Measurements from ENCODE around the gene TRPC3.

The TRPC3 gene

DNA sequence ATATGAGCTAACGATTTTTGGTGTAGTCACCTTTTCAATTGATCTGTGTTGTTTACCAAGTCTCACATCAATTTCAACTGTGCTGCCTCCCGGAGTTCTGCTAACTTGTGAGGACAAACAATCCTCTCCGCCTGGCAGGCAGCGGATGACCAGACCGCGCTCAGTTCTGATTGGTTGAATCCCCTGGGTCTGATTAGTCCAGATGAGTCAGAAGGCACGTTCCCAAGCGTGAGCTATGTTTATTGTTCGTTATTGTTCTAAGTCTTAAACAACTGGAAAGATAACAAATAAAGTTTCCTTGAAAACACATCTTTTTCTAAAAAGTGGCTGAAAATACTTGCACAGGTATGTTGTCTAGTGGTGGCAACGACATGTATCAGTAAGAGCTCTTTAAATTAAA, 37.9 kb upstream of the TRPC3 start:
- DNase-seq (ENCODE audit: low spot score), result peak; percentile 46
- TF ChIP-seq, protein P1, sequence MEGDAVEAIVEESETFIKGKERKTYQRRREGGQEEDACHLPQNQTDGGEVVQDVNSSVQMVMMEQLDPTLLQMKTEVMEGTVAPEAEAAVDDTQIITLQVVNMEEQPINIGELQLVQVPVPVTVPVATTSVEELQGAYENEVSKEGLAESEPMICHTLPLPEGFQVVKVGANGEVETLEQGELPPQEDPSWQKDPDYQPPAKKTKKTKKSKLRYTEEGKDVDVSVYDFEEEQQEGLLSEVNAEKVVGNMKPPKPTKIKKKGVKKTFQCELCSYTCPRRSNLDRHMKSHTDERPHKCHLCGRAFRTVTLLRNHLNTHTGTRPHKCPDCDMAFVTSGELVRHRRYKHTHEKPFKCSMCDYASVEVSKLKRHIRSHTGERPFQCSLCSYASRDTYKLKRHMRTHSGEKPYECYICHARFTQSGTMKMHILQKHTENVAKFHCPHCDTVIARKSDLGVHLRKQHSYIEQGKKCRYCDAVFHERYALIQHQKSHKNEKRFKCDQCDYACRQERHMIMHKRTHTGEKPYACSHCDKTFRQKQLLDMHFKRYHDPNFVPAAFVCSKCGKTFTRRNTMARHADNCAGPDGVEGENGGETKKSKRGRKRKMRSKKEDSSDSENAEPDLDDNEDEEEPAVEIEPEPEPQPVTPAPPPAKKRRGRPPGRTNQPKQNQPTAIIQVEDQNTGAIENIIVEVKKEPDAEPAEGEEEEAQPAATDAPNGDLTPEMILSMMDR (conservative IDR thresholded peaks at IDR 0.05; ENCODE audit: low read depth), result no peak
- H3K27ac ChIP-seq, result no peak overlapping the region
- ChIA-PET POLR2A (ENCODE audit: low non-redundant PET) (no interaction called here), CTCF (no interaction called here)

DNA sequence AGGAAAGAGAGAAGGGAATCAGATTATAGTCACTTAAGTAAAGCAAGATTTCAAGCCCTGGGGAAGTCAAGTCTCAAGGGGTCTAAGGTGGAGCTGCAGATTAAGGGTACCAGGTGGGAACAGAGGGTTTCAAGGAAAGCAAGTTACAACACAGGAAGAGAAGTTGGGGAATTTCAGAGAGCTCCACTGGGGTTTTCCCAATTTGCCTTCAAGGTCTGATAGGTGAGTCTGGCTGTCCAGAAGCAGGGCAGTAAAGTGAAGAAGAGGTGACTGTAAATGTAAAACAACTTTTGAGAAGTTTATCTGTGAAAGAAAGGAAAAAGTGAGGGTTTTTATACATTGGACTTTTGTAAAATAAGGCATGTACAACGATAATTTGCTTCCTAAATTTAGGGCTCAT, 37.1 kb upstream of the TRPC3 start:
- TF ChIP-seq, protein P1 (conservative IDR thresholded peaks at IDR 0.05; ENCODE audit: low read depth), result no peak
- CTCF ChIA-PET, result interaction anchor here (0.6 kb wide), 2 partner anchors 135 to 1784 kb away, joined by 3 read pairs; no protein-coding TSS in a partner anchor
- DNase-seq (ENCODE audit: low spot score), result no peak
- H3K27ac ChIP-seq, result no peak overlapping the region
- POLR2A ChIA-PET (ENCODE audit: low non-redundant PET), result no interaction called here

DNA sequence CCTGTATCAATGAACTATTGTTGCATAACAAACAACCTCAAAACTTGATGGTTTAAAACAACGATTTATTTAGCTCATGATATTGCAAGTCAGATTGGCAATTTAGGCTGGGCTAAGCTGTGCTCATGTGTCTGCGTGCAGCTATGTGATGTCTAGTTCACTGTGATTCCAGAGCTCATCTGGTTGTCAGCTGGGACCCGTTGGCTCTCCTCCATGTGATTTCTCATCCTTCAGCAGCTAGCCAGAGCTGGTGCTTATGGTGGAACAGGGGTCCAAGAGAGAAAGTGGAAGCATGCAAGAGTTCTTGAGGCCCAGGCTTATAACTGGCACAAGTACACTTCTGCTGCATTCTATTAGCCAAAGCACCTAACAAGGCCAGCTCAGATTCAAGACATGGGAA, 28.8 kb upstream of the TRPC3 start:
- POLR2A ChIA-PET (ENCODE audit: low non-redundant PET), result no interaction called here
- no peak for DNase-seq (ENCODE audit: low spot score)
- CTCF ChIA-PET, result no interaction called here
- H3K27ac ChIP-seq, result no peak overlapping the region
- TF ChIP-seq, protein P1 (conservative IDR thresholded peaks at IDR 0.05; ENCODE audit: low read depth), result no peak

DNA sequence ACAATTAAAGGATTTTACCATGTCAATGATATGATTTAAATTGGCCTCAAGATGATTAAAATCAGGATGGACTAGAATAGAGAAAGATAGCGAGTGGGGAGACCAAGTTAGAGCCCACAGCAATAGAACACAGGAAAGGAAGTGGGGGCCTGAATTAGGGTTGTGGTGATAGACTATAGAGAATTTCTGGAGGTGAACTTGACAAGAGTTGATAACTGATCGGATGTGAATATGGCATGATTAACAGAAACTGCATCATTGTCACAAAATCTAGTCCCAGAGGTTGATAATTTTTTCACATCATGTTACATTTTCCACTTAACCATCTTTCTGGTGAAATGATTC, 26.3 kb upstream of the TRPC3 start:
- CTCF ChIA-PET, result interaction anchor here (0.6 kb wide), 1 partner anchor 94 kb away, joined by 3 read pairs; no protein-coding TSS in a partner anchor
- no peak overlapping the region for H3K27ac ChIP-seq

DNA sequence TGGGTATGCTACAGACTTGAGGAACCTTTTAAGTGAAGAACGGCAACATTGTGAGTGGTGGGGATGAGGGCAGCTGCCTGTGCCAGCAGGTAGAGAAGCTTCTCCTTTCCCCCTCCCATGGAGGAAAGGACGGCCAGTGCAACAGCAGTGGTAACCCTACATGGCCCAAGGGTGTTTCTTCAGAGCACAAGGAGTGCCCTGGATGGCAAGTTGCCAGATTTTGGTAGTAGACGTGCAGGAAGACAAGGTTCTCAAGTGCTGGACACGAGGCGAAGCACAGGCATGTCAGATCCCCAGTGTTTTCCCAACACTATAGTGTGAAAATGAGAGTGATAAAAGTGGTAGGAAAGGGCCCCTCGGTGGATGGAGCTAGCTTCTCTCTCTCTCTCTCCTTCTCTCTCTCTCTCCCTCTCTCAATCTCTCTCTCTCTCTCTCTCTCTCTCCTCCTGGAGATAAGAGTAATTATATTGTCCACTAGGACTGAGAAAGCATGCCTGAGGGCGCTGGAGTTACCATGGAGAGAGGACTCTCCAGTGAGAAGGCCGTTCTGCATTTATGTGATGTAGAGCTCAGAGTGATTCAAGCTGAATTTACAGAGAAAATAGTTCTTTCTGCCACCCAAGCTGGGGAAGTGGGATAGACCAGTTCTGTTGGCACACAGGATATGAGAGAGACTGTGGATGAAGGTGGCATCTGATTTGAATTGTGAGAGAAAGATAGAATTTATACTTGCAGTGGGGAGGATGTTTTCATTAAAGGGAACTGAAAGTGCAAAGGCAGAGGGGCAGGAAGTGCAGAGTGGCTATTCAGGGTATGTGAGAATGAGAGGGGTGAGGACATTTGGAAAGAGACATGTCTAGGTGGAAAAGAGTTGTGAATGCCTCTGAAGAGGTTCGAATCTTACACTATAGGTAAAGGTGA, 25.7 kb upstream of the TRPC3 start:
- ChIA-PET POLR2A (ENCODE audit: low non-redundant PET) (interaction anchor here (0.6 kb wide), 1 partner anchor 10 kb away, joined by 3 read pairs; no protein-coding TSS in a partner anchor), CTCF (interaction anchor here (0.6 kb wide), 1 partner anchor 254 kb away, joined by 4 read pairs; no protein-coding TSS in a partner anchor)
- peak; percentile 4 for DNase-seq (ENCODE audit: low spot score)
- TF ChIP-seq, protein P1 (conservative IDR thresholded peaks at IDR 0.05; ENCODE audit: low read depth), result no peak
- no peak overlapping the region for H3K27ac ChIP-seq

More for the DNA sequence above, 26.3 kb upstream of the TRPC3 start:
- TF ChIP-seq, protein P1 (conservative IDR thresholded peaks at IDR 0.05; ENCODE audit: low read depth), result no peak
- DNase-seq (ENCODE audit: low spot score), result no peak
- POLR2A ChIA-PET (ENCODE audit: low non-redundant PET), result interaction anchor here (0.6 kb wide), 1 partner anchor 11 kb away, joined by 3 read pairs; no protein-coding TSS in a partner anchor

DNA sequence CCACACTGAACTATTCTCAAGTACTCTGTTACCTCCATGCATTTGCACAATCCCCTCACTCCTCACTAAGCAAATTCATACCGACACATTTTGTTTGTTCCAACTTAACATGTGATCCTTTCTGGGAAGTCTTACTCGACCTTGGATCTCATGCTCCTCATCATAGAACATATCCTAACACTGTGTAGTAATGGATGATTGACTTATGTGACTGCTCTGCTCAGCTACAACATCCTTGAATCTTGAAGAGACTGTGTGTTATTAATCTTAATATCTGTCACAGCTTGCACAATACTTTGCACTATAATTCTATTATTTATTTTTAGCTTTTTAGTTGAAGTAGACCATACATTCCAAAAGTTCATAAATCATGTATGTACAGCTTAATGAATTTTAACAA, 23.9 kb upstream of the TRPC3 start:
- ChIA-PET POLR2A (ENCODE audit: low non-redundant PET) (no interaction called here), CTCF (no interaction called here)
- DNase-seq (ENCODE audit: low spot score), result no peak
- TF ChIP-seq, protein P1 (conservative IDR thresholded peaks at IDR 0.05; ENCODE audit: low read depth), result no peak
- no peak overlapping the region for H3K27ac ChIP-seq

Measured in RWPE1 (cell line).